Panc1 (cell line): ENCODE results near the gene CD151. TPM values are rescaled to one million over a fixed set of nuclear protein-coding genes. Genes with fewer than 3 reads are reported as not detected.

Source experiments
- ATAC-seq: fragments of 200-7000 bp; cut with Tn5 transposase; 2 replicates; pipeline ENCODE4 v1.9.1; 2020; ENCODE audit warnings: mild to moderate bottlenecking, moderate library complexity
- BruUV-seq: library from RNA; stranded (reverse); fragments of 400-500 nt; replicated peaks from 2 replicates; lab custom pipeline; 2021; lab: Mats Ljungman, UMichigan
- CTCF ChIA-PET: fragments of 300-600 bp; sonication (Branson Sonifier 250); formaldehyde crosslinking; loops from one replicate; lab custom pipeline; 2022; ENCODE audit warnings: antibody characterized with exemption; lab: Charles Lee
- POLR2A ChIA-PET: fragments of 300-600 bp; sonication (Branson Sonifier 250); formaldehyde crosslinking; loops from one replicate; lab custom pipeline; 2022; ENCODE audit warnings: antibody characterized with exemption; lab: Charles Lee
- DNase-seq: peaks from one replicate; pipeline ENCODE4 v3.0.0-alpha.2; 2010; ENCODE audit warnings: low read depth, low spot score
- H3K27ac ChIP-seq: 2 replicates; pipeline ENCODE4 v1.5.1; 2011; ENCODE audit warnings: mild to moderate bottlenecking, low read length, inconsistent platforms
- H3K27me3 ChIP-seq: fragments of 200-500 bp; sonication (Bioruptor generic); 2 replicates; pipeline ENCODE4 v1.6.0; 2014; ENCODE audit warnings: low read length, inconsistent platforms; ENCODE audit not compliant: control insufficient read depth, insufficient read depth
- H3K36me3 ChIP-seq: fragments of 200-500 bp; sonication (Bioruptor generic); 2 replicates; pipeline ENCODE4 v1.5.1; 2014; ENCODE audit warnings: inconsistent platforms, mild to moderate bottlenecking, low read length, moderate library complexity; ENCODE audit not compliant: control insufficient read depth, insufficient read depth
- H3K4me1 ChIP-seq: 2 replicates; pipeline ENCODE4 v1.5.1; 2011; ENCODE audit warnings: inconsistent platforms, mild to moderate bottlenecking, low read length, moderate library complexity; ENCODE audit not compliant: control insufficient read depth, insufficient read depth
- H3K4me3 ChIP-seq, 2 experiments: 2 replicates each; pipeline ENCODE4 v1.5.1; 2011 to 2012; ENCODE audit warnings: low read depth in 2 of 2, low read length in 2 of 2, mild to moderate bottlenecking in 2 of 2, inconsistent platforms in 1 of 2, moderate library complexity in 1 of 2
- H3K9me3 ChIP-seq: fragments of 200-500 bp; sonication (Bioruptor generic); 2 replicates; pipeline ENCODE4 v1.5.1; 2014; ENCODE audit warnings: low read depth, mild to moderate bottlenecking, inconsistent platforms, low read length, moderate library complexity; ENCODE audit not compliant: control insufficient read depth, insufficient read depth
- CTCF ChIP-seq: fragments of 450-650 bp; IDR thresholded peaks from 2 replicates; pipeline ENCODE4 v1.5.1; 2017; ENCODE audit warnings: mild to moderate bottlenecking
- POLR2AphosphoS5 ChIP-seq: IDR thresholded peaks from 2 replicates; pipeline ENCODE4 v1.6.1; 2012; ENCODE audit warnings: mild to moderate bottlenecking, low read depth, low read length, moderate library complexity
- REST ChIP-seq, 2 experiments: IDR thresholded peaks; 2 replicates each; pipeline ENCODE4 v1.6.1; 2011 to 2012; ENCODE audit warnings: low read depth in 2 of 2, control low read depth in 1 of 2, low read length in 1 of 2, mild to moderate bottlenecking in 1 of 2, moderate library complexity in 1 of 2; ENCODE audit not compliant: insufficient read depth in 1 of 2
- SIN3A ChIP-seq: IDR thresholded peaks from 2 replicates; pipeline ENCODE4 v1.6.1; 2012; ENCODE audit warnings: low read depth, mild to moderate bottlenecking, low read length, moderate library complexity, borderline replicate concordance; ENCODE audit not compliant: insufficient read depth
- TCF7L2 ChIP-seq: IDR thresholded peaks from 2 replicates; pipeline ENCODE4 v1.6.1; 2011; ENCODE audit warnings: mild to moderate bottlenecking, low read depth, low read length, inconsistent platforms
- in situ Hi-C: cut with HindIII; loops from 2 replicates; pipeline ENCODE4 v1.10.0; 2016; ENCODE audit warnings: low sequenced_read_pairs, low pct_unique_long_range_greater_than_20kb
- intact Hi-C: fragments of 100-400 bp; cut with micrococcal nuclease; formaldehyde crosslinking; loops from one replicate; pipeline ENCODE4 v1.10.0; 2022; ENCODE audit not compliant: unreplicated experiment
- total RNA-seq: library from RNA; stranded (reverse); gene quantifications from one replicate; pipeline ENCODE4 v1.2.1, GENCODE V29; 2021; ENCODE audit not compliant: unreplicated experiment

CD151 gene
- total RNA-seq, 1 experiment from 2014 or later = 680 TPM

DNA sequence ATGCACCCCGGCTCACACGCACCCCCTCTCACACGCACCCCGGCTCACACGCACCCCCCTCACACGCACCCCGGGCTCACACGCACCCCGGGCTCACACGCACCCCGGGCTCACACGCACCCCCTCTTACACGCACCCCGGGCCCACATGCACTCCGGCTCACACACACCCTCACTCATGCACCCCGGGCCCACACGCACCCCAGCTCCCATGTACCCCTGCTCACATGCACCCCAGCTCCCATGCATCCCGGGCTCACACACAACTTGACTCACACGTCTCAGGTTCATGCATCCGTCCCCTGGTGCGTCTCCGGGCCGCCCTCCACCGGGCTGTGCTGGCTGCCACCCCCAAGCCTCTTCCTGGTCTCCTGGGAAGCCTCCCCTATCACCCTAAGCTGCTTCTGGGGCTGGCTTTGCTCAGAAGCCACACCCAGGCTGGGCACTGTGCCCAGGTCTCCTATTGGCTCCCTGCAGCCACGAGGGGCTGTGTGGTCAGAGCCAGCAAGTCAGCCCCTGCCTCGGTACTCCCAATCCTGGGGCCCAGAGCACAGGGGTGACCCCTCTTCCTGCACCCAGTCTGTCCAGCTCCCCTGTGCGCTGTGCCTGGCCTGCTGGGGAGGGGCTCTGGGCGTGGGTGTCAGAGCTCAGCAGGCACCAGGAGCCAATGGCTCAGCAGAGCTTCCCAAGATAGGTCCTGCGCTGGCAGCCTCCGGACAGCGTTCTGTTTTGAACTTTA, 26.8 kb downstream of the CD151 start:
- peak; percentile 8 for ATAC-seq
- ChIA-PET POLR2A (interaction anchor here (1.3 kb wide), 1 partner anchor 55 kb away, joined by 3 read pairs; no protein-coding TSS in a partner anchor), CTCF (no interaction called here)
- intact Hi-C loops = no loop called here
- no peak for DNase-seq
- no peak overlapping the region for H3K4me3 ChIP-seq
- in situ Hi-C loops = no loop called here
- no peak for TF ChIP-seq CTCF
- no peak for TF ChIP-seq POLR2AphosphoS5
- TF ChIP-seq SIN3A = no peak
- TF ChIP-seq REST (IDR thresholded peaks at IDR 0.05; ENCODE audit: insufficient read depth in 1 of 2, low read depth in 2 of 2, low read length in 1 of 2) = no peak
- no peak for TF ChIP-seq TCF7L2
- H3K27ac ChIP-seq = peak overlapping the region; percentile 31; the same call in 1 of the 2 replicates
- H3K4me1 ChIP-seq = peaks cover 63% of the 10 kb centered on the region
- no peaks in the 10 kb centered on the region for H3K9me3 ChIP-seq
- H3K36me3 ChIP-seq = no peaks in the 10 kb centered on the region
- no peaks in the 10 kb centered on the region for H3K27me3 ChIP-seq
- BruUV-seq = no TSS peak

DNA sequence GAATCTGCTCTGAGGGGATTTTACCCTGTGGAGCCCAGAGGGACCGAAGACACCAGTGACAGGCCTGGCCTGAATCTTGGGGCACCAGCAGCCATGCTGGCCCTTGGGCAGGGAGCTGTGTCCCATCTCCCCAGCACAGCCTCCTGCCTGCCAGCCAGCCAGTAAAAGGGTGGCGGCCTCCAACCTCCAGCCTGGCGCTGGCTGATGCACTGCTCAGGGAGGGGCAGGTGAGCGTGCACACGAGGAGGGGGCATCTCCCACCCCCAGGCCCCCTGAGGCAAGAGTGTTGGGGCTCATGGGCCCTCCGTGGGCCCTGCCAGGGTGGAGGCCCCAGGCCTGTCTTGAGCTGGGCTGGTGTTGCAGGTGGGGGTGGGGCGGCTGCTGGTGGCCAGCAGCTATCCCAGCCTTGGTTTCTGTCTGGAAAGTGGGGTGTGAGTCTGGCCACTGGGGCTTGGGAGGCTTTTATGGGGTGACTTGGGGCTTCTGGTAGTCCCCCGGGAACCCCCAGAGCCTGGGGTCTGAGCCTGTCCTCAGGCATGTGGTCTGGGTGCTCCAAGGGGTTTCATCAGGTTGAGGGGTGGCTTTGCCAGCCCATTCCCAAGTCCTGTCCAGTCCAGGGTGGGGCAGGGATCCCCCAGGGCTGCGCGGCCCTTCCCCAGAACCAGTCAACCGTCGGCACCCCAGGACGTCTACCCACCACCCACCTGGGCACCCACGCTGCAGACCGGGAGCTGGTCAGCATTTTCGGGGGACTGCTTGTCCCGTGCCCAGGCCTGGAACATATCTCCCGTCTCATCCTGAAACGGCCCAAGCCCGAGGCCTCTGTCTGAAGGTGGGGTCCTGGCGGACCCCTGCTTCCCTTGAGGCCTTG, 27.7 kb downstream of the CD151 start:
- Histone ChIP-seq H3K27me3 (no peaks in the 10 kb centered on the region), H3K36me3 (no peaks in the 10 kb centered on the region), H3K27ac (peak overlapping the region; percentile 31; the same call in 1 of the 2 replicates), H3K4me1 (peaks cover 72% of the 10 kb centered on the region), H3K9me3 (no peaks in the 10 kb centered on the region), H3K4me3 (no peak overlapping the region)
- intact Hi-C loops = no loop called here
- no peak for DNase-seq
- in situ Hi-C loops = no loop called here
- peak; percentile 7; the same call in 1 of the 2 replicates for ATAC-seq
- CTCF ChIA-PET = interaction anchor here (0.6 kb wide), 1 partner anchor 91 kb away, joined by 3 read pairs; no protein-coding TSS in a partner anchor
- TF ChIP-seq REST (IDR thresholded peaks at IDR 0.05; ENCODE audit: insufficient read depth in 1 of 2, low read depth in 2 of 2, low read length in 1 of 2) (no peak), SIN3A (no peak), TCF7L2 (no peak), POLR2AphosphoS5 (0 out of 2 replicates have a peak, but pooled peaks have one; percentile 46), CTCF (no peak)
- BruUV-seq = no TSS peak
- POLR2A ChIA-PET = interaction anchor here (0.6 to 1.3 kb wide), 2 partner anchors 56 to 339 kb away, joined by 3 read pairs; no protein-coding TSS in a partner anchor
